WI38 (cell line): ENCODE results near the gene ASB16.
A peak's percentile ranks its signal among the peaks of the same experiment; 100 is the strongest.
"Not testable (repeated sequence)": the region's sequence is repeated elsewhere in the genome, so short reads cannot be mapped to it uniquely, and the experiment has no call there.

Source experiments
- H3K4me3 ChIP-seq: 2 replicates; pipeline ENCODE4 v1.5.1; 2011; ENCODE audit warnings: low read depth, mild to moderate bottlenecking, control low read depth, low read length
- CTCF ChIP-seq: IDR thresholded peaks from 2 replicates; pipeline ENCODE4 v1.5.1; 2012; ENCODE audit warnings: low read depth, mild to moderate bottlenecking, control low read depth, low read length

Gene ASB16

GRCh38 chr17:44128383-44128782, 42.1 kb upstream of the ASB16 start:
- H3K4me3 ChIP-seq, result no peak overlapping the region
- TF ChIP-seq CTCF, result no peak

GRCh38 chr17:44130693-44131349, 39.7 kb upstream of the ASB16 start:
- no peak overlapping the region for H3K4me3 ChIP-seq
- no peak for TF ChIP-seq CTCF

GRCh38 chr17:44131372-44131771, 39.1 kb upstream of the ASB16 start:
- H3K4me3 ChIP-seq, result not testable (repeated sequence)

- no peak overlapping the region for H3K4me3 ChIP-seq
- no peak for TF ChIP-seq CTCF
Observed at GRCh38 chr17:44132275-44132821, 38.2 kb upstream of the ASB16 start.

- TF ChIP-seq CTCF, result no peak
- no peak overlapping the region for H3K4me3 ChIP-seq
Observed at GRCh38 chr17:44133918-44134476, 36.5 kb upstream of the ASB16 start.

GRCh38 chr17:44134752-44135568, 35.5 kb upstream of the ASB16 start:
- no peak overlapping the region for H3K4me3 ChIP-seq
- TF ChIP-seq CTCF, result no peak

- H3K4me3 ChIP-seq, result peak overlapping the region; percentile 50
- no peak for TF ChIP-seq CTCF
Observed at GRCh38 chr17:44137891-44138709, 32.4 kb upstream of the ASB16 start.

- not testable (repeated sequence) for H3K4me3 ChIP-seq
Observed at GRCh38 chr17:44143921-44144320, 26.6 kb upstream of the ASB16 start.
